CD4-positive, CD25-positive, alpha-beta regulatory T cell (primary cell): Measurements from ENCODE around the gene NAA20. TPM values are rescaled to one million over a fixed set of nuclear protein-coding genes. Genes with fewer than 3 reads are reported as not detected.

Source experiments
- ATAC-seq, 2 donors: fragments of 150-1000 bp; cut with Tn5 transposase; one replicate each; pipeline ENCODE4 v1.10.0; 2021; ENCODE audit warnings: low read depth in 2 of 2, moderate number of reproducible peaks in 2 of 2, moderate library complexity in 1 of 2
- DNase-seq, 3 donors: peaks; one replicate each; pipeline versions ENCODE4 v3.0.0 to v3.0.0-alpha.2; 2012 to 2022; ENCODE audit warnings: mixed read lengths in 1 of 3
- H3K27ac ChIP-seq: one replicate; pipeline ENCODE4 v1.7.0; 2013; ENCODE audit warnings: mild to moderate bottlenecking, low read length; ENCODE audit not compliant: insufficient read depth, poor library complexity, severe bottlenecking
- H3K27me3 ChIP-seq: one replicate; pipeline ENCODE4 v1.7.0; 2013; ENCODE audit warnings: low read length; ENCODE audit not compliant: control insufficient read depth, insufficient read depth
- H3K36me3 ChIP-seq: one replicate; pipeline ENCODE4 v1.7.0; 2013; ENCODE audit warnings: mild to moderate bottlenecking, low read length, moderate library complexity; ENCODE audit not compliant: control insufficient read depth, insufficient read depth
- H3K4me1 ChIP-seq: 2 replicates; pipeline ENCODE4 v1.7.0; 2013; ENCODE audit warnings: mild to moderate bottlenecking, low read length; ENCODE audit not compliant: insufficient read depth, control insufficient read depth, poor library complexity, severe bottlenecking
- H3K4me3 ChIP-seq: one replicate; pipeline ENCODE4 v1.7.0; 2013; ENCODE audit warnings: low read depth, mild to moderate bottlenecking, low read length, moderate library complexity
- H3K9me3 ChIP-seq, 2 experiments: 1 replicate in 1 of 2; 2 replicates in 1 of 2; pipeline ENCODE4 v1.7.0; 2013; ENCODE audit warnings: low read length in 2 of 2, mild to moderate bottlenecking in 1 of 2, moderate library complexity in 1 of 2; ENCODE audit not compliant: control insufficient read depth in 2 of 2
- H3K27ac Mint-ChIP-seq, 3 donors: one replicate each; pipeline ENCODE4 v1.8.0; 2020 to 2022; ENCODE audit warnings: mild to moderate bottlenecking in 3 of 3, mixed read lengths in 3 of 3, moderate library complexity in 2 of 3
- H3K27me3 Mint-ChIP-seq: one replicate; pipeline ENCODE4 v1.8.0; 2022; ENCODE audit warnings: mild to moderate bottlenecking, mixed read lengths
- H3K36me3 Mint-ChIP-seq: one replicate; pipeline ENCODE4 v1.8.0; 2020; ENCODE audit warnings: mixed read lengths
- H3K4me1 Mint-ChIP-seq, 4 donors: one replicate each; pipeline ENCODE4 v1.8.0; 2020 to 2022; ENCODE audit warnings: mixed read lengths in 4 of 4, mild to moderate bottlenecking in 1 of 4
- H3K4me3 Mint-ChIP-seq, 4 donors: one replicate each; pipeline ENCODE4 v1.8.0; 2020 to 2022; ENCODE audit warnings: mild to moderate bottlenecking in 4 of 4, mixed read lengths in 4 of 4, moderate library complexity in 3 of 4
- H3K9me3 Mint-ChIP-seq, 7 donors: one replicate each; pipeline ENCODE4 v1.8.0; 2020 to 2022; ENCODE audit warnings: mixed read lengths in 7 of 7, mild to moderate bottlenecking in 3 of 7, moderate library complexity in 2 of 7
- polyA plus RNA-seq, 4 donors: library from polyadenylated mRNA; unstranded; fragments of 300-500 nt; fragmentation: Illumina TruSeq; gene quantifications; one replicate each; pipeline ENCODE4 v1.2.3, GENCODE V29; 2021
- total RNA-seq: library from RNA; stranded (reverse); gene quantifications from one replicate; pipeline ENCODE4 v1.2.3, GENCODE V29; 2022

Gene NAA20
- total and polyA plus RNA-seq, 5 donors from 2014 or later: 19.6 to 77.4 (median 69.9) TPM

DNA sequence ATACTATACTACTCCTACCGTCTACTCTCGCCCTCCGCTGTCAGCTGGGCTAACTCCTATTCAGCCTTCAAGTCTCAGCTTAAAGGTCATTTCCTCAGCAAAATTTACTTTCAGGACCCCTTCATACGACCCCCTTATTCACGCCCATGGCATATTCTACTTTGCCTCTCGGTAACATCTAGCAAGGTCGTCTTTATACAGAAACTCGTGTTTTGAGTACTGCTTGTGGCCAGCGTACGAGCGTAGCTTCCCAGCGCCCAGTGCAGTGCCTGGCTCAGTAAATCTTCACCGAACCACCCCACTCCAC lies 34.6 kb downstream of the NAA20 start:
- Histone ChIP-seq H3K36me3 (peaks cover 36% of the 10 kb centered on the region), H3K27ac (peak overlapping the region; percentile 90), H3K9me3 (no peaks in the 10 kb centered on the region), H3K4me3 (peak overlapping the region; percentile 88), H3K4me1 (peaks cover 18% of the 10 kb centered on the region), H3K27me3 (peaks cover 7% of the 10 kb centered on the region)
- DNase-seq: no peak
- H3K27ac Mint-ChIP-seq: peak overlapping the region; percentile 98 to 100 (median 100)
- no peaks in the 10 kb centered on the region for H3K9me3 Mint-ChIP-seq
- peak overlapping the region; percentile 93 to 100 (median 99) for H3K4me3 Mint-ChIP-seq
- peaks cover 28% of the 10 kb centered on the region for H3K36me3 Mint-ChIP-seq
- ATAC-seq: peak; percentile 1 to 5
- H3K27me3 Mint-ChIP-seq: peaks cover 13% of the 10 kb centered on the region
- peaks cover 15 to 41% (median 25%) of the 10 kb centered on the region in 4 donors for H3K4me1 Mint-ChIP-seq

- Histone ChIP-seq H3K27ac (peak within 1 kb of the TSS; percentile 90), H3K36me3 (peaks cover 30% of the 10 kb centered on the region), H3K9me3 (no peaks in the 10 kb centered on the region), H3K4me1 (peaks cover 18% of the 10 kb centered on the region), H3K4me3 (peak within 1 kb of the TSS; percentile 88), H3K27me3 (peaks cover 7% of the 10 kb centered on the region)
- Mint-ChIP-seq H3K9me3 (no peaks in the 10 kb centered on the region), H3K36me3 (peaks cover 28% of the 10 kb centered on the region), H3K27ac (peak within 1 kb of the TSS; percentile 98 to 100 (median 100)), H3K4me3 (peak within 1 kb of the TSS; percentile 93 to 100 (median 99)), H3K4me1 (peaks cover 15 to 41% (median 25%) of the 10 kb centered on the region in 4 donors), H3K27me3 (peaks cover 19% of the 10 kb centered on the region)
- DNase-seq: peak; percentile 96 to 99 (median 99)
- peak; percentile 95 for ATAC-seq
Observed at GRCh38 chr20:20052074-20052970, 35.2 kb downstream of the NAA20 start, which contains the start of the genes CFAP61 and CRNKL1. TSS of gene CFAP61 (plus strand) at chr20:20052532. CDS start at chr20:20056654, 4,122 bp downstream. TSS of gene CRNKL1 (minus strand) at chr20:20052466. CDS start at chr20:20052342, 124 bp downstream.

DNA sequence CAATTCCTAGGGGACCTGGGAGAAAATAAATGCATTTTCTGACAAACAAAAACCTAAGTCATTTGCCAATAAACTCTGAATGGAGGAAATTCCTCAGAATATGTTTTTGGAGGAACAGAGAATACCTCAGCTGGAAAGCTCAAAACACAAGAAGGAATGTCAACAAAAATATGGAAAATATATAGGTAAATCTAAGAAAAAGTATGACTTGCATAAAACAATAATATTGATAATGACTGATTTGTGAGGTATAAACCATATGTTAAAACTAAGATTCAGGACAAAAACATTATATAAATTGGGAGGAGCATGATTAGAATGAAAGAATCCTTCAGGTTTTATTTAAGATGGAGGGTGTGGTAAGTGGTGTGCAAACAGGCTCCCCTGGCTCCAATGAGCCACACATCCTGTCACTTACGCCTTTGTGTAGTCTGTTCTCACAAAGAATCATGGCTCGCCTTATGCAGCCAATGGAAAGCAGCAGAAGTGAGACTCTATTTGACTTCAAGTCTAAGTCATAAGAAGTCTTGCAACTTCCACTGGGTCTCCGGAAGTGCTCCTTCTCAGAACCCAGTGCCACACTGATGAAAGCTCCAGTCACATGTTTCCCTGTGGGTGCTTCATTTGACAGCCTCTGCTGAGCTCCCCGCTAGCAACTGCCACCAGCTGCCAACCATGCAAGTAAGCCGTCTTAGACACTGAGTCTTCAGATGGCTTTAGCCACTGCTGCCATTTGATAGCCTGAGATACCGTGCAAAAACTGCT lies 43.3 kb downstream of the NAA20 start:
- no peak overlapping the region for H3K27ac Mint-ChIP-seq
- no peaks in the 10 kb centered on the region for H3K9me3 Mint-ChIP-seq
- Histone ChIP-seq H3K27ac (no peak overlapping the region), H3K4me3 (no peak overlapping the region), H3K27me3 (peaks cover 12% of the 10 kb centered on the region), H3K36me3 (no peaks in the 10 kb centered on the region), H3K4me1 (no peaks in the 10 kb centered on the region), H3K9me3 (no peaks in the 10 kb centered on the region)
- DNase-seq (peak in 1 of 3 donors; percentile 4), ATAC-seq (peak in 1 of 2 donors; percentile 44)
- H3K27me3 Mint-ChIP-seq: peaks cover 65% of the 10 kb centered on the region
- no peaks in the 10 kb centered on the region for H3K4me1 Mint-ChIP-seq
- H3K36me3 Mint-ChIP-seq: no peaks in the 10 kb centered on the region
- no peak overlapping the region for H3K4me3 Mint-ChIP-seq

- ATAC-seq (no peak), DNase-seq (no peak)
- Mint-ChIP-seq H3K4me1 (no peaks in the 10 kb centered on the region), H3K4me3 (no peak overlapping the region), H3K27ac (no peak overlapping the region), H3K9me3 (no peaks in the 10 kb centered on the region), H3K36me3 (no peaks in the 10 kb centered on the region), H3K27me3 (peaks cover 51% of the 10 kb centered on the region)
- Histone ChIP-seq H3K36me3 (no peaks in the 10 kb centered on the region), H3K27me3 (peaks cover 5% of the 10 kb centered on the region), H3K9me3 (no peaks in the 10 kb centered on the region), H3K4me1 (no peaks in the 10 kb centered on the region), H3K4me3 (no peak overlapping the region), H3K27ac (no peak overlapping the region)
Observed at GRCh38 chr20:20063941-20064702, 47.0 kb downstream of the NAA20 start.

- H3K4me1 Mint-ChIP-seq: no peaks in the 10 kb centered on the region
Observed at GRCh38 chr20:20065361-20065760, 48.2 kb downstream of the NAA20 start.

GRCh38 chr20:20070871-20071726 lies 53.9 kb downstream of the NAA20 start:
- H3K4me3 ChIP-seq: no peak overlapping the region
- no peak overlapping the region for H3K27ac ChIP-seq
- H3K36me3 Mint-ChIP-seq: no peaks in the 10 kb centered on the region
- DNase-seq (no peak), ATAC-seq (no peak)
- H3K9me3 Mint-ChIP-seq: no peaks in the 10 kb centered on the region
- no peak overlapping the region for H3K4me3 Mint-ChIP-seq
- H3K27me3 ChIP-seq: peaks cover 2% of the 10 kb centered on the region
- H3K4me1 Mint-ChIP-seq: no peaks in the 10 kb centered on the region
- H3K9me3 ChIP-seq: no peaks in the 10 kb centered on the region
- H3K27ac Mint-ChIP-seq: no peak overlapping the region
- H3K36me3 ChIP-seq: no peaks in the 10 kb centered on the region
- H3K27me3 Mint-ChIP-seq: no peaks in the 10 kb centered on the region
- no peaks in the 10 kb centered on the region for H3K4me1 ChIP-seq

More at GRCh38 chr20:20065361-20065760, 48.2 kb downstream of the NAA20 start:
- ATAC-seq: no peak
- Mint-ChIP-seq H3K9me3 (no peaks in the 10 kb centered on the region), H3K4me3 (no peak overlapping the region), H3K27ac (no peak overlapping the region), H3K27me3 (peaks cover 44% of the 10 kb centered on the region), H3K36me3 (no peaks in the 10 kb centered on the region)
- H3K36me3 ChIP-seq: no peaks in the 10 kb centered on the region
- peaks cover 5% of the 10 kb centered on the region for H3K27me3 ChIP-seq
- H3K4me3 ChIP-seq: no peak overlapping the region
- no peaks in the 10 kb centered on the region for H3K4me1 ChIP-seq
- no peaks in the 10 kb centered on the region for H3K9me3 ChIP-seq
- DNase-seq: no peak
- H3K27ac ChIP-seq: no peak overlapping the region
